WI38 (cell line): ENCODE data around the gene PTTG2.

Experiments
- H3K4me3 ChIP-seq: 2 replicates; pipeline ENCODE4 v1.5.1; 2011; ENCODE audit warnings: low read depth, mild to moderate bottlenecking, control low read depth, low read length
- TF ChIP-seq, protein P1 (sequence below): IDR thresholded peaks from 2 replicates; pipeline ENCODE4 v1.5.1; 2012; ENCODE audit warnings: low read depth, mild to moderate bottlenecking, control low read depth, low read length

Gene PTTG2

DNA sequence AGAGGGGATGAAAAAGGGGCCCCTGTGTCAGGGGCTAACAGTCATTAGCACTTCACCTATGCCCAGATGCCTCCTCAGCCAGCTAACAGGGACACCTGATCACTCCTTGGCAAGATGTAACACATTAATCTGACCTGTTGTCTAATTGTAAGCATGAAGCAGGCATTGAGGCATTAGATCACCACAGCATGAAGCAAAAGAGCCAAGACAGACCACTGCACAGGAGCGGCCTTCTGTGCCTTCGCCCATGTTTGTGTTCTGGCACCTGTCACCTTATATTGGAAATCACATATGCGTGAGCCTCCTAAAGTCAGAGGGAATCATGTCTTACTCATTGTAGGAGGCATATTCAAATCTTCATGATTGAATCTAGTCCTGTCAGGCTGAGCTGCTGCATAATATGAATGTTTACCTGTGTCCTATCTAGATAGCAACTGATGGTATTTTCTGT is 48.4 kb downstream of the PTTG2 start:
- no peak overlapping the region for H3K4me3 ChIP-seq
- TF ChIP-seq, protein P1, sequence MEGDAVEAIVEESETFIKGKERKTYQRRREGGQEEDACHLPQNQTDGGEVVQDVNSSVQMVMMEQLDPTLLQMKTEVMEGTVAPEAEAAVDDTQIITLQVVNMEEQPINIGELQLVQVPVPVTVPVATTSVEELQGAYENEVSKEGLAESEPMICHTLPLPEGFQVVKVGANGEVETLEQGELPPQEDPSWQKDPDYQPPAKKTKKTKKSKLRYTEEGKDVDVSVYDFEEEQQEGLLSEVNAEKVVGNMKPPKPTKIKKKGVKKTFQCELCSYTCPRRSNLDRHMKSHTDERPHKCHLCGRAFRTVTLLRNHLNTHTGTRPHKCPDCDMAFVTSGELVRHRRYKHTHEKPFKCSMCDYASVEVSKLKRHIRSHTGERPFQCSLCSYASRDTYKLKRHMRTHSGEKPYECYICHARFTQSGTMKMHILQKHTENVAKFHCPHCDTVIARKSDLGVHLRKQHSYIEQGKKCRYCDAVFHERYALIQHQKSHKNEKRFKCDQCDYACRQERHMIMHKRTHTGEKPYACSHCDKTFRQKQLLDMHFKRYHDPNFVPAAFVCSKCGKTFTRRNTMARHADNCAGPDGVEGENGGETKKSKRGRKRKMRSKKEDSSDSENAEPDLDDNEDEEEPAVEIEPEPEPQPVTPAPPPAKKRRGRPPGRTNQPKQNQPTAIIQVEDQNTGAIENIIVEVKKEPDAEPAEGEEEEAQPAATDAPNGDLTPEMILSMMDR, result no peak

DNA sequence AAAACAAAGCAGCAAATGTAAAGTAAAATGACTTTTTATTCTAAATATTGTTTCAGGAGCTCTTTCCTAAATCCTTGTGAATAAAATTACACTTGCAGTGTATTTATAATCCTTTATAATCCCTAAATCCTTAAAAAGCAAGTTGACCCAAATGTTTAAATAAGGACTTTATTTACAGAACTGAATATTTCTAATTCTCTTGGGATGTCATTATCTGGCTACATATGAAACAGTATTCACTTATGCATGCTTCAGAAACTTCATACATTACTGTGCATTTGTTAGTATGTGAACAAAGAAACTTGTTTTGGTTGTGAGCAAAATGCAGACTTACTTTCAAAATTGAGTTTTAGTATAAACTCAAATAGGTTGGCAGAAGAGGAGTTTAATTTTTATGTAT is 49.2 kb downstream of the PTTG2 start:
- no peak overlapping the region for H3K4me3 ChIP-seq
- TF ChIP-seq, protein P1, result no peak

DNA sequence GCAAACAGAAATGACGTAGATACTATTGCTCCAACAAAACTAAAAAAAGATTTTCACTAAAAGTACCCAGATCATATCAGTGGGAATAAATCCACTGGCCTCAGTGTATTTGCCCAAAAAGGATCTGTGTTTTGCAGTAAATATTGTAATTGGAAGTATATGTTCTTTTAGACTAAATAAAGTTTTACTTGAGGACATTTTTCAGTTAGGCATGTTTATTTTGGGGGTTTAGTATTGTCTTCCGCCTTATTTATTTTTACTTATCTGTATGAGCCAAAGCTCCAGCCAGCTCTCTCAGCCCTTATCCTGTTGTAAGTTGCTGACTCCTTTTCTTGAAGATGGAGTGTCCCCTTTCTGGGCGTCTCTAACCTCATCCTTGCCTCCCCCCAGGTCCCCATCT is 49.8 kb downstream of the PTTG2 start:
- TF ChIP-seq, protein P1, result no peak

More for the DNA sequence above, 49.8 kb downstream of the PTTG2 start:
- H3K4me3 ChIP-seq, result no peak overlapping the region
